Body of pancreas (tissue), 4 donors: ENCODE data around the gene FAM228B.

Experiments
- CTCF ChIP-seq, 7 experiments: fragments of 450-650 bp in 4 of 7; fragments of 200-600 bp in 3 of 7; sonication (generic) in 3 of 7; IDR thresholded peaks; one replicate each; pipeline ENCODE4 v1.5.1; 2016 to 2019; ENCODE audit warnings: antibody characterized with exemption in 7 of 7
- POLR2A ChIP-seq, 3 donors: fragments of 450-650 bp; IDR thresholded peaks; one replicate each; pipeline ENCODE4 v1.6.1; 2016; ENCODE audit warnings: antibody characterized with exemption in 3 of 3, mild to moderate bottlenecking in 2 of 3

- TF ChIP-seq CTCF (IDR thresholded peaks at IDR 0.05) = no peak
- TF ChIP-seq POLR2A (IDR thresholded peaks at IDR 0.05) = no peak
Observed at GRCh38 chr2:24191848-24192247, 68.6 kb downstream of the FAM228B start.
